Stimulated activated CD8-positive, alpha-beta memory T cell treated with anti-CD3 and anti-CD28 coated beads, Interleukin-15, amount 100 ng/mL, for 4 hours (primary cell): ENCODE results near the gene C1orf174.

Experiments
- DNase-seq, 2 donors: peaks; one replicate each; pipeline ENCODE4 v3.0.0-alpha.2; 2020; ENCODE audit warnings: low read depth in 2 of 2

C1orf174 gene

DNA sequence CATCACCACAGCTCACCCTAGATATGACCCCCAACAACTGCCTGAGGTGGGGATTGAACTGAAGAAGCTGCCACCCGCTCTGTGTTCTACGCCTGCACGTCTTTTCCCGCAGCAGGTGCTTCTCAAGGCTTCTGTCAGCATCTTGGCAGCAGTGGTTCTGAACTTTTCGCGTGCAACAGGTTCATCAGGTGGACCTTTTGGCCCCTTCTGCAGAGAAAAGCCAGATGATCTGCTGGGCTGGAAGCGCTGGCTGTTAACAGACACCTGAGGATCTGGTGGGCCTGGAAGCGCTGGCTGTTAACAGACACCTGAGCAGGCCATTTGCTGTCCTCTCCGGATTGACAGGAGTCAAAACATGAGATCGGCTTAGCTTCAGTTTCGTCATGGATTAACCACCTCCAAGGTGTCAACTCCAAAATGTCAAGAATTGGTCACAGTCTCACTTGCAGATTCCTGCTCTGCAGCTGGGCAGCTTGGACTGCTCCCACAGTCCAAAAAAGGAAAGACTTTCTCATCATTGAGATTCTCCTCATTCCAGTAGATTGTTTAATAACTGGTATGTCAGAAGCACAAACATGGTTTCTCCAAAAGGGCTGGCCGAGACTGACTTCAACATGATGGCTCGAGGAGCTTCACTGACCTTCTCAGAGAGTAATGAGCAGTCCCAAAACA is 4.7 kb downstream of the C1orf174 start:
- DNase-seq, result no peak

DNA sequence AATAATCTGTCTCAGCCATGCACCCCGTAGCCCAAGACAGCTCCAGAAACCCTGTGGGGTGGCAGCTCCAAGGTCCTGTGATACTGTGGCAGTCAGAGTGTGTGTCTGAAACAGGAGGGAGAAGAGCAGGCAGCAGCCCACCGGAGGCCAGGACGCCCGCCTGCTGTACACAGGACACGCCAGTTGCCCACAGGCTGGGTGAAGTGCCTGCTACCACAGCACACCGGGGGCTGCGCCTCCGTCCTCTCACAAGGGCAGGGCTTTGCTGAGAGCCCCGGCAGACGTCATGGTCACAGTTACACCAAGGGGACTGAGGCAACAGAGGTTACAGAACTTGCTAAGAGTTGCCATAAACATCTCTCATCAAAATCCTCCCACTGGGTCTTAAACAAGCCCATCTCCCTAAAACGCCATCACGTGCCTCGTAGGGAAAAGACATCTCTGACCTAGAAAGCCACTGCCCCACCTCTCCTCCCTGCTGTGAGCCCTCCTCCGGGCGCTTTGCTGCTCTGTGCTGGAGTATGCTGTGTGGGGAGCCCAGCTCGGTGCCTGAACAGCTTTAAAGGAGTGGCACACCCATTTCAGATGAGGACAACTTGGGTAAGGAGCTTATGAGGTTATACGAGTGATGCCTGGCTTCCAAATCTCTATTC is 5.3 kb downstream of the C1orf174 start:
- DNase-seq, result no peak

- no peak for DNase-seq
Observed at GRCh38 chr1:3893190-3893589, 6.9 kb downstream of the C1orf174 start.

GRCh38 chr1:3892748-3893147 is 7.3 kb downstream of the C1orf174 start:
- DNase-seq, result no peak

- DNase-seq, result no peak
Observed at GRCh38 chr1:3891329-3891865, 8.7 kb downstream of the C1orf174 start.

DNA sequence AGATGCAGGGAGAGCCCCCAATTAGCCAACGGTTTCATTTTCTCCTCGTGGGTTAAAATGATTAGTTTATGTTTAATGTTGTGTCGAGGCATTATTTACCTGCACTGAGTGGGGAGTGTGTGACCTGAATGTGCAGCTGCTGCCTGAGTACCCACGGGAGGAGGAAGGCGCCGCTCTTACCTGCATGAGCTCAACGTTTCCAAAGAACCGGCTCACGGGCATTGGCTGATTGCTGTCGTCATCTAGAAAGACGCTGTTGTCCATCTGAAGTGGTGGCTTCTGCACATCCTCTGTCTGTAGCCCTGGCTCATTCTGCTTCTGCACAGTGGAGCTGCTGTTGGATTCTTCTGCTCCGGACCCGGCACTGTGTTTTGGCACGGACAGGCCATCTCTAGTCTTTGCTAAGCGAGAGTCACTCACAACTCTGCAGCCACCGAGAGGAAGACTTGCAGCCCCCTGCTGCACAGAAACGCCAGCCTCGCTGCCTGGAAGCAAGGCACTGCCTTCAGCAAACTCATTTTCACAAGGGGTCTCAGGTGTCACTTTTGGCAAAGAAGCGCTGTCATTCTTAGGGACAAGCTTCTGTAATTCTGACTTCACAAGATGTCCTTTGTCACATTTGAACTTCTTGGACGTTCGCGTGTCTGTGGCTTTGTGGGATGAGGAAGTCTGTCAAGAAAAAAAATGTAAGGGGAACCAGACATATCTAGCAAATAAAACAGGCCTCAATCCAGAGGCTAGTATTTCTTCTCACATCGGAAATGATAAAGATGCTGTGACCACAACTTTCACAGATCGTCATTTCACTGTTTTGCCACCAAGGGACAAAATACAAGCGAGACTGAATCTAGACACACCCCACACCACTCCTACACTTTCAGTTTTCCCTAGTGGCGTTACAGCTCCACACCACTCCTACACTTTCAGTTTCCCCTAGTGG is 9.4 kb downstream of the C1orf174 start:
- no peak for DNase-seq

GRCh38 chr1:3889936-3890335 is 10.1 kb downstream of the C1orf174 start:
- DNase-seq, result no peak

DNA sequence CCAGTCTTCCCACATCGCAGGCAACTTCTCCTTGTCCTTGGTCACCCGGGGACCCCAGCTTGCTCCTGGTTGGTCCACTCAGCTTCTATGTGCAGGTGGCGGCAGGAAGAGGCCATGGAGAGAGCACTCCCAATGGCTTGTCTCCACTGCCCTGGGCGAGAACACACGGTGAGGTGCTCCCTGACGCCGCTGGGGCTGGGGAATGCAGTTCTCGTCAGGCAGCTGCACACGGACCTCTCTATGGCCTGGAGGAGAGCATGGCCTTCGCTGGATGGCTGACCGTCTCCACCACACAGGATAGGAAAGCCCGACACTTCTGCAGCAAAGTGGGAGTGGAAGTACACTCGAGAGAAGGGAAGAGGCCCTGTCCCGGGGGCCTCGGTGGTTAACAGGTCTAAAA is 11.8 kb downstream of the C1orf174 start:
- no peak for DNase-seq

GRCh38 chr1:3886691-3887090 is 13.4 kb downstream of the C1orf174 start:
- no peak for DNase-seq

GRCh38 chr1:3886106-3886670 is 13.9 kb downstream of the C1orf174 start:
- no peak for DNase-seq

GRCh38 chr1:3885611-3886010 is 14.5 kb downstream of the C1orf174 start:
- no peak for DNase-seq

DNA sequence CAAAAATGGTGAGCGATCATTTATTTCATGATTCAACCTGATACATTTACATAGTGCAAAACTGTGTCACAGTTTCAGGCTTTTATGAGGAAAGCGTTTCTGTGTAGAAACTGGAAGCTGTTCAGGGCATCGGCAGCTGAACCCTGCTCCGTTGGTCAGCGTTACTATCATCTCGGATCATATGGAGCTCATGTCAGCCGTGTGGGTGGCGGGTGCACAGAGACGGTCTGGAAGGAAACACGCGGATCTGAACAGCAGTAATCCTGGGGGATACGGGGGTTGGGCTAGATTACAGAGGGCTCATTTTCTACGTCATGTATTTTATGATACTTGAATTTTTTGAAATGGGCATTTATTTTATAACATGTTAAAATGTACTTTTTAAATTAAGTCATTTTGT is 15.1 kb downstream of the C1orf174 start:
- DNase-seq, result no peak

DNA sequence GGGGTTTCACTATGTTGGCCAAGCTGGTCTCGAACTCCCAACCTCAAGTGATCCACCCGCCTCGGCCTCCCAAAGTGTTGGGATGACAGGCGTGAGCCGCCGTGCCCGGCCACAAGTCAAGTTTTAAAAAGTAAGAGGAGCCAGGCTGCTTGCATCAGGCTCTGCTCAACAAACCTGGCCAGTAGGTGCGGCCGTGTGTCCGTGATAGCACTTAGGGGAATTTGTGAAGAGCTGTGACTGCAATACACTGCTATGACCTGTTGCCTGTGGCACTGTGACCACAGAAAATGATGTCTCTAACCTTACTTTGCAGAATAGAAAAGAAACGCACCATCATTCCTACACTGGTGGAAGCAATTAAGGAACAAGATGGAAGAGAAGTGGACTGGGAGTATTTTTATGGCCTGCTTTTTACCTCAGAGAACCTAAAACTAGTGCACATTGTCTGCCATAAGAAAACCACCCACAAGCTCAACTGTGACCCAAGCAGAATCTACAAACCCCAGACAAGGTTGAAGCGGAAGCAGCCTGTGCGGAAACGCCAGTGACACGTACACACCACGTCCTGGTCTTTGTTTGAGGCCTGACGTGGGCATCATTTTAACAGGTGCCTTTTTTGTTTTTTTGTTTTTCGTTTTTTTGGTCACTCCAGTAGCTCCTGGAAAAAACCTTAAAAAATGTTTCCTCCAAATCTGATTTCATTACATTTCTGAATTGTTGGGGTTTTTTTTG is 16.7 kb downstream of the C1orf174 start:
- no peak for DNase-seq

GRCh38 chr1:3881193-3881480 is 18.9 kb downstream of the C1orf174 start:
- no peak for DNase-seq

DNA sequence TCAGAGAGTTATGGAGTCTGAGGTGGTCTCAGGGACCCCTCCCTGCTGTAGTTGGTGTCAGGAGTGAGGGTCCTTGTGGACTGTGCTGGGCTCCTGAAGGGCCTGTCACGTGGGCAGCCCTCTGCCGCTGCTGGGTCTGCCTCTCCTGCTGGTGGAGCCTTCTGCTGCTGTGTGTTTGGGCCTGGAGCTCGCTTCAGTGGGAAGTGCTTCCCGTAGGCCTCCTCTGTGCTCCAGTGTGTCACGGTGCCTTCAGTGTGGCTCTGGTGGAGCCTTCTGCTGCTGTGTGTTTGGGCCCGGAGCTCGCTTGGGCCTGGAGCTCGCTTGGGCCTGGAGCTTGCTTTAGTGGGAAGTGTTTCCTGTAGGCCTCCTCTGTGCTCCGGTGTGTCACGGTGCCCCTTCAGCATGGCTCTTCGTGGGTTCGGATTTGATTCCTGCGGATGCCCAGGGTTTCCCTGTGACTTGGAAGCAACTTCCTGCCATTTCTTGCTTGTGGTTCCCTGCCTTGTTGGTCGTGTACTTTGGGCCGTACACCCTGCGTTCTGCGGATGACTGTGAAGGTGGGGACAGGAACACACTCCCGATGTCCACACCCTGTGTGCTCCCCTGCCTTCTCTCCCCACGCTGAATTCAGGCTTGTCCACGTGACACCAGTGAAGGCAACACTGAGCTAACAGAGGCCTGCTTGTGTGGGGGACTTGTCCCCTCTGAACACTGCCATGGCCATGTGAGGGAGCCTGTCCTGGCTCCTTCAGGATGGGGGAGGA is 19.5 kb downstream of the C1orf174 start:
- no peak for DNase-seq

- no peak for DNase-seq
Observed at GRCh38 chr1:3879787-3880428, 20.2 kb downstream of the C1orf174 start.

GRCh38 chr1:3879099-3879498 is 21.0 kb downstream of the C1orf174 start:
- DNase-seq, result no peak

DNA sequence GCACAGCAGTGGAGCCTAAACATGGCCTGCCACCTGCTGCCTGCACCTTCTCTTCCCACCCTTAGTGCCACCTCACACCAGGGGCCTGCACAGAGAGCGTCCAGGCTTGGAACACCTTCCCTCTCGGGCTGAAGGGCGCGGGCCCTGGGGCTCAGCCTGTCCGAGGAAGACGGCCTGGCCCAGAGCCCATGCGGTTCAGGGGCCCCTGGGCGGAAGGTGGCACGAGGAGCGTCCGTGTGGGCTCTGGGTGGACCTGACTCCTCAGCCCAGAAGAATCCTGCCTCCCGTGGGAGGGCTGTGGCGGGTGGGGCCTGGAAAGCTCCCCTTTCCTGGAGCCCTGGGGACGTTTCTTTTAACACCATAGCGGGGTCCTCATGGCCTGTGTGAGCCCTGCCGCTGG is 23.4 kb downstream of the C1orf174 start:
- no peak for DNase-seq

DNA sequence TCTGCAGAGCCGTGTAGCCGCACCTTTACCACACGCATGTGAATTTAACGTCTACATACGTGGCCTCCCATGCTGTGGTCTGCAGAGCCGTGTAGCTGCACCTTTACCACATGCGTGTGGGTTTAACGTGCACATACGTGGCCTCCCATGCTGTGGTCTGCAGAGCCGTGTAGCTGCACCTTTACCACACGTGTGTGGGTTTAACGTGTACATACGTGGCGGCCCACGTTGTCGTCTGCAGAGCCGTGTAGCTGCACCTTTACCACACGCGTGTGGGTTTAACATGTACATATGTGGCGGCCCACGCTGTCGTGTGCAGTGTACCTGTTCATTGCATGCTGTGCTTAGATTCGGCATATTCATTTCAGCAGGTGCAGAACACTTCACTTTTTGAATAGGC is 25.3 kb downstream of the C1orf174 start:
- no peak for DNase-seq

DNA sequence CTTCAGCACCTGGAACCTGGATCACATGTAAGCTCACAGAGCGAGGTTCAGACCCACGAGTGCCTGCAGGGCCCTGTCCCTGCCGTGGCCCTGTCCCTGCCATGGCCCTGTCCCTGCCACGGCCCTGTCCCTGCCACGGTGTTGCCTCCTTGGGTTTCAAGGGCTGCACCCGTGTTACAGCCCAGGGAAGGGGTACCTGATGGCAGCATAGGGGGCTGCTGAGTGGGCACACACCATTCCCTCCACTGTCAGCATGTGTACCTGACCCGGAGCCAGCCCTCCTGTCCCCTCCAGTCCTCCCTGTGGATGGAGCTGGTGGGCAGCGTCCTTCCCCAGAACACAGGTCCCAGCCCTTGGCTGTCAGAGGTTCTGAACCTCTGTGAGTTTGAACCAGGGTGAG is 27.5 kb downstream of the C1orf174 start:
- no peak for DNase-seq
